Heart right ventricle (tissue), 16 donors: ENCODE measurements around the gene GPHN. TPM values are rescaled to one million over a fixed set of nuclear protein-coding genes. Genes with fewer than 3 reads are reported as not detected.

Source experiments
- ATAC-seq, 8 donors: fragments of 200-7000 bp; cut with Tn5 transposase; one replicate each; pipeline ENCODE4 v1.9.1; 2020; ENCODE audit warnings: mild to moderate bottlenecking in 8 of 8, moderate library complexity in 8 of 8, moderate number of reproducible peaks in 1 of 8
- DNase-seq, 2 donors: peaks; one replicate each; pipeline ENCODE4 v3.0.0-alpha.2; 2020
- H3K27ac ChIP-seq, 10 donors: fragments of 200-600 bp; sonication (generic) in 2 of 10; one replicate each; pipeline versions ENCODE4 v1.5.0 to v1.8.0; 2020 to 2022; ENCODE audit warnings: mild to moderate bottlenecking in 3 of 10
- H3K27me3 ChIP-seq, 7 donors: fragments of 200-600 bp; one replicate each; pipeline ENCODE4 v1.8.0; 2021 to 2022; ENCODE audit warnings: mild to moderate bottlenecking in 2 of 7
- H3K36me3 ChIP-seq, 9 donors: fragments of 200-600 bp; sonication (generic) in 1 of 9; one replicate each; pipeline versions ENCODE4 v1.5.0 to v1.8.0; 2020 to 2022; ENCODE audit warnings: mild to moderate bottlenecking in 2 of 9
- H3K4me1 ChIP-seq, 9 donors: fragments of 200-600 bp; sonication (generic) in 1 of 9; one replicate each; pipeline versions ENCODE4 v1.5.0 to v1.8.0; 2020 to 2022; ENCODE audit warnings: mild to moderate bottlenecking in 4 of 9
- H3K4me3 ChIP-seq, 10 donors: fragments of 200-600 bp; sonication (generic) in 2 of 10; one replicate each; pipeline versions ENCODE4 v1.5.0 to v1.8.0; 2020 to 2022; ENCODE audit warnings: mild to moderate bottlenecking in 7 of 10, moderate library complexity in 2 of 10
- H3K9me3 ChIP-seq, 11 donors: fragments of 200-600 bp in 10 of 11; sonication (generic) in 2 of 11; one replicate each; pipeline versions ENCODE4 v1.5.0 to v1.8.0; 2013 to 2022; ENCODE audit warnings: mild to moderate bottlenecking in 2 of 11, control low read depth in 1 of 11, moderate library complexity in 1 of 11
- WGBS, 2 donors: extraction: QIAGEN DNeasy Blood & Tissue Kit; methylation state at CpG; one replicate each; pipeline ENCODE4 v1.1.7; 2013; ENCODE audit warnings: inconsistent platforms in 1 of 2; 5-methylcytosine and 5-hydroxymethylcytosine counted together
- intact Hi-C, 10 donors: fragments of 100-400 bp; cut with DNase I; formaldehyde crosslinking; loops; one replicate each; pipeline versions ENCODE4 v1.11.1 to v1.14.2; 2022
- polyA plus RNA-seq, 2 donors: library from polyadenylated mRNA; stranded (reverse); fragments of 200-250 nt; gene quantifications; one replicate each; pipeline ENCODE4 v1.2.3, GENCODE V29; 2013
- total RNA-seq, 10 donors: library from RNA; stranded (reverse); fragmentation: NEBNext Ultra II Directional in 3 of 10; extraction: Animal tissue kit (Norgen Biotek cat#: 25700) in 3 of 10; gene quantifications; one replicate each; pipeline versions ENCODE4 v1.2.1 to v1.2.4, GENCODE V29; 2021 to 2023
- TF ChIP-seq, protein P1 (sequence below), 9 donors: fragments of 200-600 bp; sonication (generic) in 2 of 9; IDR thresholded peaks; one replicate each; pipeline versions ENCODE4 v1.5.0 to v1.8.0; 2021 to 2022; ENCODE audit warnings: antibody characterized with exemption in 9 of 9, mild to moderate bottlenecking in 5 of 9, moderate library complexity in 1 of 9
- donor health status: Arrhythmogenic right ventricular cardiomyopathy.
- donor health status: ischemic (EF 13 %, LVEDD 7.1; RV severe dilation, severe dysfunction).
- donor health status: healthy with polysubstance abuse.
- donor health status: DM: no; HTN: yes; CAD: no.
- donor health status: DM: no; HTN: no; CAD: no.
- donor health status: ischemic (EF 25% LVEDD 6.9; RV normal size, moderate dysfunction).
- donor health status: ischemic (EF 25% LVEDD 5.7; RV mildly dilated, moderate dysfunction).
- donor health status: healthy.
- donor health status: DM: yes; HTN: yes; CAD: no.
- donor health status: Ischemic cardiomyopathy.
- donor health status: ischemic (EF 35%, LVEDD 5.7; RV mildly dilated, moderate dysfunction).
- donor health status: nonischemic (EF 11% LVEDD 7.7; RV severe dilation, severe dysfunction).
- donor health status: DM: yes; HTN: yes; CAD: no.
- donor health status: PGD.
- donor health status: ischemic (EF 29% LVEDD 5.4; RV normal size, mild dysfunction).
- donor health status: nonischemic (EF 23%, LVEDD 6.1; RV moderate dilation, normal function).

Gene GPHN
- total and polyA plus RNA-seq, 12 donors: 12.2 to 48.0 (median 32.2) TPM

DNA sequence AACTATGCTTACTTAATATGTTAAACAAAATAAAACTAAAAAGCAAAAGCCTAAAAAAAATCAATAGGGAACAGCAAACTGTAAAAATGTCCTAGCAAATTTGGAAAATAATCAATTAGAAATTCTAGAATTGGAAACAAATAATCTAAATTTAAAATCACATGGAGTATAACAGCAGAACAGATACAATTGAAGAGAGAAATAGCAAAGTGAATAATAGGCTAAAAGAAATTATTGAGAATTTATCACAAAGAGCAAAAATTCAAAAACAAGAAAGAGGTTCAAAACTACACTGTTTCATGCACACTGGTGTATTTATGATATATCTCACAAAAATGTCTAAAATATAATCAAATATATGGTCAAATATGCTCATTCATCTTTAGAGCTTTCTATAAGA, 231.9 kb downstream of the GPHN start:
- Histone ChIP-seq H3K27ac (no peak overlapping the region), H3K36me3 (no peaks in the 10 kb centered on the region), H3K9me3 (peaks cover 0 to 22% (median 0%) of the 10 kb centered on the region in 11 donors), H3K4me3 (no peak overlapping the region), H3K27me3 (no peaks in the 10 kb centered on the region), H3K4me1 (peaks cover 0 to 1% (median 0%) of the 10 kb centered on the region in 9 donors)
- DNase-seq (no peak), ATAC-seq (no peak)
- intact Hi-C loops: loop anchor here in 3 of 10 donors (10.0 kb wide), 2 partner anchors 115 to 245 kb away; no protein-coding TSS in a partner anchor
- TF ChIP-seq, protein P1, sequence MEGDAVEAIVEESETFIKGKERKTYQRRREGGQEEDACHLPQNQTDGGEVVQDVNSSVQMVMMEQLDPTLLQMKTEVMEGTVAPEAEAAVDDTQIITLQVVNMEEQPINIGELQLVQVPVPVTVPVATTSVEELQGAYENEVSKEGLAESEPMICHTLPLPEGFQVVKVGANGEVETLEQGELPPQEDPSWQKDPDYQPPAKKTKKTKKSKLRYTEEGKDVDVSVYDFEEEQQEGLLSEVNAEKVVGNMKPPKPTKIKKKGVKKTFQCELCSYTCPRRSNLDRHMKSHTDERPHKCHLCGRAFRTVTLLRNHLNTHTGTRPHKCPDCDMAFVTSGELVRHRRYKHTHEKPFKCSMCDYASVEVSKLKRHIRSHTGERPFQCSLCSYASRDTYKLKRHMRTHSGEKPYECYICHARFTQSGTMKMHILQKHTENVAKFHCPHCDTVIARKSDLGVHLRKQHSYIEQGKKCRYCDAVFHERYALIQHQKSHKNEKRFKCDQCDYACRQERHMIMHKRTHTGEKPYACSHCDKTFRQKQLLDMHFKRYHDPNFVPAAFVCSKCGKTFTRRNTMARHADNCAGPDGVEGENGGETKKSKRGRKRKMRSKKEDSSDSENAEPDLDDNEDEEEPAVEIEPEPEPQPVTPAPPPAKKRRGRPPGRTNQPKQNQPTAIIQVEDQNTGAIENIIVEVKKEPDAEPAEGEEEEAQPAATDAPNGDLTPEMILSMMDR (IDR thresholded peaks at IDR 0.05): no peak

- H3K9me3 ChIP-seq: peaks cover 0 to 8% (median 0%) of the 10 kb centered on the region in 11 donors
- no peak for ATAC-seq
- H3K27ac ChIP-seq: no peak overlapping the region
- H3K27me3 ChIP-seq: no peaks in the 10 kb centered on the region
- TF ChIP-seq, protein P1 (IDR thresholded peaks at IDR 0.05): no peak
- intact Hi-C loops: loop anchor here in 3 of 10 donors (5.0 to 10.0 kb wide), 3 partner anchors 120 to 250 kb away; no protein-coding TSS in a partner anchor
- H3K36me3 ChIP-seq: no peaks in the 10 kb centered on the region
- no peak overlapping the region for H3K4me3 ChIP-seq
- H3K4me1 ChIP-seq: peaks cover 0 to 22% (median 7%) of the 10 kb centered on the region in 9 donors
- DNase-seq: no peak
- WGBS, 2 donors: 46 to 52% methylated on average over 1 of the region's 1 CpG
These were observed 237.1 kb downstream of the GPHN start for GRCh38 chr14:66745078-66745477.

- Histone ChIP-seq H3K4me3 (no peak overlapping the region), H3K4me1 (peaks cover 0 to 22% (median 7%) of the 10 kb centered on the region in 9 donors), H3K27ac (no peak overlapping the region), H3K9me3 (no peaks in the 10 kb centered on the region), H3K27me3 (no peaks in the 10 kb centered on the region), H3K36me3 (no peaks in the 10 kb centered on the region)
- WGBS, 2 donors: 72 to 77% methylated on average over 2 of the region's 2 CpGs
- intact Hi-C loops: loop anchor here in 3 of 10 donors (5.0 to 10.0 kb wide), 3 partner anchors 122 to 252 kb away; no protein-coding TSS in a partner anchor
- DNase-seq (peak in 1 of 2 donors; percentile 6), ATAC-seq (peak in 5 of 8 donors; percentile 34 to 63 (median 61))
- TF ChIP-seq, protein P1 (IDR thresholded peaks at IDR 0.05): peak; percentile 33 to 71 (median 56)
These were observed 238.5 kb downstream of the GPHN start for GRCh38 chr14:66746316-66747006.

- Histone ChIP-seq H3K27me3 (no peaks in the 10 kb centered on the region), H3K4me1 (no peaks in the 10 kb centered on the region), H3K36me3 (no peaks in the 10 kb centered on the region), H3K4me3 (no peak overlapping the region), H3K27ac (no peak overlapping the region), H3K9me3 (no peaks in the 10 kb centered on the region)
- no peak for ATAC-seq
- intact Hi-C loops: no loop called here
- 75 to 82% methylated on average over 2 of the region's 2 CpGs for WGBS, 2 donors
- TF ChIP-seq, protein P1 (IDR thresholded peaks at IDR 0.05): no peak
- no peak for DNase-seq
These were observed 244.2 kb downstream of the GPHN start for GRCh38 chr14:66752109-66752508.
